Hepatocyte (in vitro differentiated cells): Measurements from ENCODE around the gene PRPSAP1. TPM values are rescaled to one million over a fixed set of nuclear protein-coding genes. Genes with fewer than 3 reads are reported as not detected.

Experiments
- DNase-seq: peaks from one replicate; pipeline ENCODE4 v3.0.0-alpha.2; 2016; ENCODE audit warnings: low spot score
- H2AFZ ChIP-seq: fragments of 200-600 bp; sonication (generic); 2 replicates; pipeline ENCODE4 v1.6.0; 2016; ENCODE audit warnings: antibody characterized with exemption, mild to moderate bottlenecking
- H3K27ac ChIP-seq: fragments of 200-600 bp; sonication (generic); 2 replicates; pipeline ENCODE4 v1.5.1; 2016; ENCODE audit warnings: mild to moderate bottlenecking
- H3K27me3 ChIP-seq: fragments of 200-600 bp; sonication (generic); 2 replicates; pipeline ENCODE4 v1.6.1; 2016
- H3K36me3 ChIP-seq: fragments of 200-600 bp; sonication (generic); replicated peaks from 2 replicates; pipeline ENCODE4 v1.5.1; 2016; ENCODE audit warnings: low read depth; ENCODE audit not compliant: insufficient read depth
- H3K4me1 ChIP-seq: fragments of 200-600 bp; sonication (generic); 2 replicates; pipeline ENCODE4 v1.5.1; 2016; ENCODE audit warnings: mild to moderate bottlenecking, moderate library complexity; ENCODE audit not compliant: insufficient read depth
- H3K4me2 ChIP-seq: fragments of 200-600 bp; sonication (generic); 2 replicates; pipeline ENCODE4 v1.6.0; 2016
- H3K4me3 ChIP-seq: fragments of 200-600 bp; sonication (generic); 2 replicates; pipeline ENCODE4 v1.5.1; 2016; ENCODE audit warnings: mild to moderate bottlenecking
- H3K79me2 ChIP-seq: fragments of 200-600 bp; sonication (generic); 2 replicates; pipeline ENCODE4 v1.6.0; 2017; ENCODE audit warnings: mild to moderate bottlenecking
- H3K9me2 ChIP-seq: fragments of 200-600 bp; sonication (generic); replicated peaks from 2 replicates; pipeline ENCODE4 v1.6.0; 2017; ENCODE audit warnings: mild to moderate bottlenecking; ENCODE audit not compliant: insufficient read depth
- H3K9me3 ChIP-seq: fragments of 200-600 bp; sonication (generic); 2 replicates; pipeline ENCODE4 v1.5.1; 2016; ENCODE audit warnings: low read depth, mild to moderate bottlenecking
- H4K20me1 ChIP-seq: fragments of 200-600 bp; sonication (generic); 2 replicates; pipeline ENCODE4 v1.6.0; 2016; ENCODE audit warnings: mild to moderate bottlenecking; ENCODE audit not compliant: insufficient read depth, poor library complexity, severe bottlenecking
- EZH2 ChIP-seq: fragments of 200-600 bp; sonication (generic); IDR thresholded peaks from 2 replicates; pipeline ENCODE4 v1.6.1; 2016; ENCODE audit warnings: antibody characterized with exemption, mild to moderate bottlenecking, borderline replicate concordance
- EZH2phosphoT487 ChIP-seq: fragments of 200-600 bp; sonication (generic); IDR thresholded peaks from one replicate; pipeline ENCODE4 v1.6.1; 2018; ENCODE audit warnings: antibody characterized with exemption, mild to moderate bottlenecking, low read depth, moderate library complexity; ENCODE audit not compliant: unreplicated experiment, severe bottlenecking
- WGBS: methylation state at CpG from one replicate; pipeline ENCODE4 v1.1.6; 2016; ENCODE audit warnings: low lambda C conversion rate; ENCODE audit errors: missing lambda C conversion rate; 5-methylcytosine and 5-hydroxymethylcytosine counted together
- polyA plus RNA-seq: library from polyadenylated mRNA; unstranded; fragments of >200 nt; fragmentation: Nextera tagmentation; extraction: Ambion mirVana; gene quantifications from 2 replicates; pipeline ENCODE4 v1.2.1, GENCODE V29; 2016
- total RNA-seq: library from RNA; depleted of rRNA; stranded (reverse); fragments of >200 nt; gene quantifications from 2 replicates; pipeline ENCODE4 v1.2.3, GENCODE V29; 2014
- TF ChIP-seq, protein P1 (sequence below): fragments of 200-600 bp; sonication (generic); IDR thresholded peaks from 2 replicates; pipeline ENCODE4 v1.5.1; 2016; ENCODE audit warnings: antibody characterized with exemption, mild to moderate bottlenecking; ENCODE audit not compliant: poor library complexity

The PRPSAP1 gene
- total and polyA plus RNA-seq, 2 experiments from 2014 or later = 61.8 to 62.3 TPM

DNA sequence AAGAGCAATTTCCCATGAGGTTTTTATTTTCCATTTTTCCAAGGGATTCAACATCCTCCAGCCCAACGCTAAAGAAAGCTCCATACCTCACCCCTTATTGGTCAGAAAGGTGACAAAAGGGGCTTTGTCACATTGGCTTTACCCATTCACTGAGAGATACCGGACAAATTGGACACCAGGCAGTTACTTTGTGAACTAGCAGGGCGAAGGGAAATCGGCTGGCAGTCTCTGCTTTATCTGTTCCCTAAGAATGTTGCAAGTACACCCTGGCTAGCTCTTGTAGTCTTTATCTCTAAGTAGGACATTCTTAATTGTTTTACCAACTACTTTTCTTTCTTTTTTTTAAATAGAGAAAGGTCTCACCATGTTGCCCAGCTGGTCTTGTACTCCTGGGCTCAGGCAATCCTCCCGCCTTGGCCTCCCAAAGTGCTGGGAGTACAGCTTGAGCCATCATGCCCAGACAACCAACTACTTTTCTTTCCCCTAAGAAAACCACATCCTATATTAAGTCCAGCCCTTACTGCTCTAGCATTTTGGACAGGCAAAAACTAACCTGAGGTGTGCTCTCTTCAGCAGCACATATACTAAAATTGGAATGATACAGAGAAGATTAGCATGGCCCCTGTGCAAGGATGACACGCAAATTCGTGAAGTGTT, 16.8 kb downstream of the PRPSAP1 start:
- Histone ChIP-seq H4K20me1 (peaks cover 3% of the 10 kb centered on the region), H3K9me3 (no peaks in the 10 kb centered on the region), H3K27ac (no peak overlapping the region), H3K27me3 (no peaks in the 10 kb centered on the region), H3K9me2 (no peaks in the 10 kb centered on the region), H3K36me3 (no peaks in the 10 kb centered on the region), H3K4me1 (no peaks in the 10 kb centered on the region), H3K4me2 (no peak overlapping the region), H2AFZ (no peak overlapping the region), H3K4me3 (no peak overlapping the region), H3K79me2 (peaks cover 35% of the 10 kb centered on the region)
- 90% methylated on average over 7 of the region's 7 CpGs for WGBS
- DNase-seq = no peak
- TF ChIP-seq EZH2 (no peak), EZH2phosphoT487 (no peak)
- TF ChIP-seq, protein P1, sequence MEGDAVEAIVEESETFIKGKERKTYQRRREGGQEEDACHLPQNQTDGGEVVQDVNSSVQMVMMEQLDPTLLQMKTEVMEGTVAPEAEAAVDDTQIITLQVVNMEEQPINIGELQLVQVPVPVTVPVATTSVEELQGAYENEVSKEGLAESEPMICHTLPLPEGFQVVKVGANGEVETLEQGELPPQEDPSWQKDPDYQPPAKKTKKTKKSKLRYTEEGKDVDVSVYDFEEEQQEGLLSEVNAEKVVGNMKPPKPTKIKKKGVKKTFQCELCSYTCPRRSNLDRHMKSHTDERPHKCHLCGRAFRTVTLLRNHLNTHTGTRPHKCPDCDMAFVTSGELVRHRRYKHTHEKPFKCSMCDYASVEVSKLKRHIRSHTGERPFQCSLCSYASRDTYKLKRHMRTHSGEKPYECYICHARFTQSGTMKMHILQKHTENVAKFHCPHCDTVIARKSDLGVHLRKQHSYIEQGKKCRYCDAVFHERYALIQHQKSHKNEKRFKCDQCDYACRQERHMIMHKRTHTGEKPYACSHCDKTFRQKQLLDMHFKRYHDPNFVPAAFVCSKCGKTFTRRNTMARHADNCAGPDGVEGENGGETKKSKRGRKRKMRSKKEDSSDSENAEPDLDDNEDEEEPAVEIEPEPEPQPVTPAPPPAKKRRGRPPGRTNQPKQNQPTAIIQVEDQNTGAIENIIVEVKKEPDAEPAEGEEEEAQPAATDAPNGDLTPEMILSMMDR = no peak

DNA sequence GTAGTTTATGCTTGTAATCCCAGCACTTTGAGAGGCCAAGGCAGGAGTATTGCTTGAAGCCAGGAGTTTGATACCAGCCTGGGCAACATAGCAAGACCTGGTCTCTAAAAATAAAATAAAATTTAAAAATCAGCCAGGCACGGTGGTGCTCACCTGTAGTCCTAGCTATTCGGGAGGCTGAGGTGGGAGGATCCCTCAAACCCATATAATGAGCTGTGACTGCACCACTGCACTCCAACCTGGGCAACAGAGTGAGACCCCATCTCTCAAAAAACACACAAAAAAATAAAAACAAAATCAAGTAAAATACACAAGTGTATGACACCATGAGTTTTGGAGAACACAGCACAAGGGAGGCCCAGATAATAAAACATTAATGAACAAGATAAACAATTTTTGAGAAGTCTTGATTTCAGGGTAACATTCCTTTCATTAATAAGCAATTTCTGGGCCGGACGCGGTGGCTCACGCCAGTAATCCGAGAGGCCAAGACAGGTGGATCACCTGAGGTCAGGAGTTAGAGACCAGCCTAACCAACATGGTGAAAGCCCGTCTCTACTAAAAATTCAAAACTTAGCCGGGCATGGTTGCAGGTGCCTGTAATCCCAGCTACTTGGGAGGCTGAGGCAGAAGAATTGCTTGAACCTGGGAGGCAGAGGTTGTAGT, 17.9 kb downstream of the PRPSAP1 start:
- H3K9me3 ChIP-seq = no peaks in the 10 kb centered on the region
- DNase-seq = no peak
- no peaks in the 10 kb centered on the region for H3K9me2 ChIP-seq

DNA sequence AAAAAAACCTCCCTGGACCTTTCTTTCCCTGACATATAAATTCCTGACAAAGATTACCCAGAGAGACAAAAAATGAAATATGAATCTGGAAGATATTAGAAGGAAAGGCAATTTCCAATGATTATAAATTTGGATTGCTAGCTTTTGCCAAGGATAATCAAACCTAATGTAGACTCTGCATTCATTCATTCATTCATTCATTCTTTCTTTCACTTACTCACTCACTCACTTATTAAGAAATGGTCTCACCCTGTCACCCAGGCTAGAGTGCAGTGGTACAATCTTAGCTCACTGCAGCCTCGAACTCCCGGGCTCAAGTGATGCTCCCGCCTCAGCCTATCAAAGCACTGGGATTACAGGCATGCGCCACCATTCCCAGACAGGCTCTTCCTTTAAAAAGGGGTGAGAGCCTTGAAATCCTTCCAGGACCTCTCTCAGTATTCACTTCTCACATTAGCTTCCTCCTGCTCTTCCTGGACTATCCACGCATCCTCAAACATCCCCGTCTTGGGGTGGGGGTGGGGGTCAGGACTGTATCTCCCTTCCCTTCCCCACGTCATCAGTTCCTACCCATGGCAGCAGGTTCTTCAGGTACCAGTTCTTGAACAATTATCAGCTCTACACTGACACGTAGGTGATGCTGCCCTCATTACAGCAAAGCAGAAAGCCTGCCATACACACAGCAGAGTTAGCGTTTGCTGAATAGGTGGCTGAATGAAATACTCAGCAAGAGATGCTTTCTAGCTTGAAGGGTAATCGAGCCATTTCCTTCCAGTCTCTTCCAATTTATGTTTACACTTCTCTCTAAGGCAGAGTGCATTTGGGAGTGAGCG, 19.8 kb downstream of the PRPSAP1 start:
- peaks cover 29% of the 10 kb centered on the region for H3K79me2 ChIP-seq
- no peaks in the 10 kb centered on the region for H3K9me2 ChIP-seq
- WGBS = 94% methylated on average over 11 of the region's 11 CpGs
- TF ChIP-seq, protein P1 = no peak
- TF ChIP-seq EZH2 = no peak
- no peak for TF ChIP-seq EZH2phosphoT487
- DNase-seq = no peak
- H3K9me3 ChIP-seq = no peaks in the 10 kb centered on the region
- H3K4me1 ChIP-seq = no peaks in the 10 kb centered on the region
- no peaks in the 10 kb centered on the region for H3K27me3 ChIP-seq
- no peak overlapping the region for H3K4me2 ChIP-seq
- no peaks in the 10 kb centered on the region for H3K36me3 ChIP-seq
- H3K27ac ChIP-seq = no peak overlapping the region
- peaks cover 3% of the 10 kb centered on the region for H4K20me1 ChIP-seq
- no peak overlapping the region for H3K4me3 ChIP-seq
- no peak overlapping the region for H2AFZ ChIP-seq

More for the DNA sequence above, 17.9 kb downstream of the PRPSAP1 start:
- no peak overlapping the region for H2AFZ ChIP-seq
- peaks cover 3% of the 10 kb centered on the region for H4K20me1 ChIP-seq
- no peak overlapping the region for H3K4me2 ChIP-seq
- H3K79me2 ChIP-seq = peaks cover 35% of the 10 kb centered on the region
- no peaks in the 10 kb centered on the region for H3K27me3 ChIP-seq
- WGBS = 97% methylated on average over 9 of the region's 9 CpGs
- no peaks in the 10 kb centered on the region for H3K4me1 ChIP-seq
- TF ChIP-seq EZH2 = no peak
- TF ChIP-seq EZH2phosphoT487 = no peak
- TF ChIP-seq, protein P1 = no peak
- no peak overlapping the region for H3K27ac ChIP-seq
- H3K4me3 ChIP-seq = no peak overlapping the region
- no peaks in the 10 kb centered on the region for H3K36me3 ChIP-seq
